Measurements from ENCODE around the gene FRMD1. TPM values are rescaled to one million over a fixed set of nuclear protein-coding genes. Genes with fewer than 3 reads are reported as not detected.

Gene FRMD1
- total RNA-seq, 2 experiments from 2014 or later: not detected

DNA sequence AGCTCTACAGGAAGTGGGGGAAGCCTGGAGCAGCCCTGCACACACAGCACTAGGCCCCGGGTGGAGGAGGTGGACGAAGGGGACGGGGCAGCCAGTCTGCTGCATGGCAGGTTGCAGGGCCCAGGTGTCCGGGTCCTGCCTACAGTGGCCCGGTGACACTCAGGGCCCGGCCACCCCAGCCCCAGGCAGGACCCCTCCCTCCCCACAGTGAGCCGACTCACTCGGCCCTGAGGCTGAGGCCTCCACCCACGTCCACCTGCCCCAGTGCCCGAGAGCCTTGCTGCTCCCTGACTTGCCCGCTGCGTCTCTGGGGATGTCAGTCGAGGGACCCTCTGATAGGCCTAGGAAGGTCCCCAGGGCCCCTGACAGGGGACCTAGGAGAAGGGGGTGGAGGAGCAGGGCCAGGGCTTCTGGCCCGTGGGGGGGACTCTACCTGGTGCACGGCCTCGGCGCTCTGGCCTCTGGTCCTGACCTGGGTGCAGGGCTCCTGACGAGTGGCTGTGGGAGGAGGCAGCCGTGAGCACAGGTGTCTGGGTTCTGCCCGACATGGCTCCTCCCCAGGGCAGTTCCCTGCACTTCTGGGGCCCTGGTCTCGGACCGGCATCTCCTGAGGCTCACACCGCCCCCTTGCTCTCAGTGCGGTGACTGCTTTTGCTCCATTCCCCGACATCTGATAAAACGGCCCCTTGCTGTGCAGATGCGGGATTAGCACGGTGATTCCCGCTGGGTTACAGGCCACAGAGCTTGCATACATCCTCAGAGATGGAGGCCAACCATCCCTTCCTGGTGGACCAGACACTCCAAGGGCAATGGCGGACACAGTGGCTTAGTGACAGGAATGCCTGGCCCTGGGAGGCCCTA is 20.1 kb downstream of the FRMD1 start:
- ChIA-PET CTCF (no interaction called here), POLR2A (no interaction called here)
- Mint-ChIP-seq H3K4me3 (no peak overlapping the region), H3K36me3 (ENCODE audit: low read depth) (no peaks in the 10 kb centered on the region), H3K27ac (no peak overlapping the region), H3K9me3 (no peaks in the 10 kb centered on the region), H3K27me3 (no peaks in the 10 kb centered on the region), H3K4me1 (no peaks in the 10 kb centered on the region)
- DNase-seq: no peak

DNA sequence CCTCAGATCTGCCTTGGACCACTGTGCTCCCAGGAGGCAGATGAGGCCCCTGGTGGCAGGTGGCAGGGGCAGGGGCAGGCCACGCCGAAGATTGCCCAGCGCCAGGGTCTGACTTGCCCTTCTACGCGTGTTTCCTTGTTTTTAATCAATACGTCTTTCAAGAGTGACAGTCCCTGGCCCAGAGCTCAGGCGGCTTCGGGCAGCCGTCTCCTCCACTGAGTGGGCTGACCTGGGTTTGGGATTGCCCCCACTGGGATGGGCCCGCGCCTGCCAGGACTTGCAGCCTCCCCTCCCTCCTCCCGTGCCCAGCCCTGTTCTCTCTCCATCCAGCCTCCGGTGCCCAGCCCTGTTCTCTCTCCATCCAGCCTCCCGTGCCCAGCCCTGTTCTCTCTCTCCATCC is 21.2 kb downstream of the FRMD1 start:
- ChIA-PET CTCF (no interaction called here), POLR2A (no interaction called here)
- Mint-ChIP-seq H3K27ac (no peak overlapping the region), H3K4me3 (no peak overlapping the region), H3K27me3 (no peaks in the 10 kb centered on the region), H3K4me1 (no peaks in the 10 kb centered on the region), H3K9me3 (no peaks in the 10 kb centered on the region), H3K36me3 (ENCODE audit: low read depth) (no peaks in the 10 kb centered on the region)
- no peak for DNase-seq

DNA sequence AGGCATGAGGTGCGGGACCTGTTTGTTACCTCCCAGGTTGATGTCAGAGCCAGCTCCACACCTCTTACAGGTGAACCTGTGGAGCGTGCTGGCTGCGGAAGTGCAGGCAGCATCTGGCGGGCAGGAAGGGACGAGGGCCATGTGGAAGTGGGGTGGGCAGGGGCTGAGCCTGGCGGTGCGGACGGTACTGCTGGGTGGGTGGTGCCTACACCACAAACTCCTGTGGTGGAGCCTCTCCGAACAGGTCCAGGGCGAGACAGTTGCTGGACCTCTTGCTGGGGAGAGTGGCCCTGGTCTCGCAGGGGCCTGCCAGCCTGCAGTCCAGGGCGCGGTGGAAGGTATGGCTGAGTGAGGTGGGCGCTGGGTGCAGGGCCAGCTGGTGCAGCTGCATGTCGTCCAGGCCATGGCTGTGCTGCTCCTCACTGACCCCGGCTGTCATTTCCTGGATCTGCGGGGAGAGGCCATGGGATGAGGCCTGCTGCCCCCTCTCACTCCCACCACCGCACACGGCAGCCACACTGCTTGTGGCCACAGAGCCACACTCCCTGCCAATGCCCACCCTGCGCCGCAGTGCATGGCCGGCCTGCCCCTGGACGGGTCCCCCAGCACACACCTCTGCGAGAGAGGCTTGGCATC is 22.0 kb downstream of the FRMD1 start:
- POLR2A ChIA-PET: no interaction called here
- Mint-ChIP-seq H3K9me3 (no peaks in the 10 kb centered on the region), H3K4me1 (no peaks in the 10 kb centered on the region), H3K4me3 (no peak overlapping the region), H3K27ac (no peak overlapping the region), H3K36me3 (ENCODE audit: low read depth) (no peaks in the 10 kb centered on the region), H3K27me3 (no peaks in the 10 kb centered on the region)
- no peak for DNase-seq
- CTCF ChIA-PET: no interaction called here

DNA sequence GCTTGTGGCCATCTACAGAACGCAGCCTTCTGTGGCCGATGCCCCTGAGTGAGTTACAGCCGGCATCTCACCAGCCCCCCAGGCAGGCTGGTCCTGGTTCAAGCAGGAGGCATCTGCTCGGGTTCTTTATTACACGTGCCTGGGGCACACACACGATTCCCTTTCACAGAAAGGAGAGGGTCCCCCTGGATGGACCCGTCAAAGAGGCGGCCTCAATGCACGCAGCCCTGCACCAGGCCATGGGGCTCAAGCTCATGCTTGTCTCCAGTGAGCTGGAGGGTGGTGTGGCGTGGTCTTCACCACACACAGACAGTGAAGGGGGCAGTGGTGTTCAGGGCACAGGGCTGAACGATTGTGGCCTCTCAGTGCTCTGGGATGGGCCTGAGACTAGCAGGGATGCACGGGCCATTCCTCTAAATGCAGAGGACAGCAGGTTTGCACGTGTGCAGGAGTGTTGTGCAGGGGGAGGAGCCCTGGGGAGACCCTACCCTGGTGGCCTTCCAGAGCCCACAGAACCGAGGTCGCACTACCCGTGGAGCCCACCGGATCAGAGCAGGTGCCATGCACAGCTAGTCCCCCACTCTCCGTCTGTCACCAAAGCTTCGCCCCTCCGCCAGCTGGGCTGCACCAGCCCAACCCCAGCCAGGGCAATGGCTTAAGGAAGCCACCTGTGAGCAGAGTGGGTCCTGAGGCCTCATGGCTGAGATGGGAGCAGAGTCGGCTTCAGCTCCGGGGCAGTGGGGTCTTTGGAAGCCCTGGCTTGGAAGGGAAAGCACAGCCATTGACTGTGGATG is 23.1 kb downstream of the FRMD1 start:
- no peaks in the 10 kb centered on the region for H3K27me3 Mint-ChIP-seq
- CTCF ChIA-PET: no interaction called here
- no peak for DNase-seq
- no peak overlapping the region for H3K4me3 Mint-ChIP-seq
- H3K9me3 Mint-ChIP-seq: no peaks in the 10 kb centered on the region
- H3K36me3 Mint-ChIP-seq (ENCODE audit: low read depth): no peaks in the 10 kb centered on the region
- H3K27ac Mint-ChIP-seq: no peak overlapping the region
- H3K4me1 Mint-ChIP-seq: no peaks in the 10 kb centered on the region
- POLR2A ChIA-PET: no interaction called here

DNA sequence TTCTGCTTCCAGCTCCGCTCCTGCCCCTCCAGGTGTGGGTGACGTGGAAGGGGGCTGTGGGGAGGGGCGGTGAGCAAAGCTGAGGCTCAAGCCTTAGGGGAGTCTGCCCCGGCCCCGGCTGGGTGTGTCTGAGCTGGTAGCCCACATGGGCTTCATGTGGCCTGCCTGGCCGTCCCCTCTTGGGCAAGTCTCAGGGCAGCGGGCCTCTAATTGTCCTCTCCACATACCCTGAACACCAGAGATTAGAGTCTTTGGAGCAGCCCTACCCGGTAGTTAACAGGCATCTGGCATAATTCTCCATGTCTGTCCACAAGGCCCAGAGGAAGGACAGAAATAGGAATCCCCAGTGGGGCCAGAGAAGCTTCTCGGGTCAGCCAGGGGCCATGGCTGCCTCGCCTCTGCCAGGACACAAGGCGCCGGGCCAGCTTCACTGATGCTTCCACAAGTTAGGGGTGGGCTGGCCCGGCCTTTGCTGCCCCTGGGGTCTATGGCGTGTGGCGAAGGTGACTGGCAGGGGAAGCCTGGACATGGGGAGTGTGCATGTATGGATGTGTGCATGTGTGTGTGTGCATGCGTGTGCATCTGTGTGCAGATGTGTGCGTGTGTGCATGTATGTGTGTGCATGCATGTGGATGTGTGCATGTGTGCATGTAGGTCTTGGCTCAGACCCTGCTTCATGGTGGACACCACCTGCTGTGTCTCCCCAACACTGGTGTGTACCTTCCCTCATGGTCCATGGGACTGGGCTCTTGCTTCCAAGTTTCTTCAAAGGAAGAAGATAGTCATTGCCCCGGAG is 24.0 kb downstream of the FRMD1 start:
- H3K27ac Mint-ChIP-seq: no peak overlapping the region
- H3K36me3 Mint-ChIP-seq (ENCODE audit: low read depth): no peaks in the 10 kb centered on the region
- H3K4me3 Mint-ChIP-seq: no peak overlapping the region
- no peaks in the 10 kb centered on the region for H3K4me1 Mint-ChIP-seq
- H3K27me3 Mint-ChIP-seq: no peaks in the 10 kb centered on the region
- H3K9me3 Mint-ChIP-seq: no peaks in the 10 kb centered on the region
- CTCF ChIA-PET: no interaction called here
- POLR2A ChIA-PET: no interaction called here
- no peak for DNase-seq

DNA sequence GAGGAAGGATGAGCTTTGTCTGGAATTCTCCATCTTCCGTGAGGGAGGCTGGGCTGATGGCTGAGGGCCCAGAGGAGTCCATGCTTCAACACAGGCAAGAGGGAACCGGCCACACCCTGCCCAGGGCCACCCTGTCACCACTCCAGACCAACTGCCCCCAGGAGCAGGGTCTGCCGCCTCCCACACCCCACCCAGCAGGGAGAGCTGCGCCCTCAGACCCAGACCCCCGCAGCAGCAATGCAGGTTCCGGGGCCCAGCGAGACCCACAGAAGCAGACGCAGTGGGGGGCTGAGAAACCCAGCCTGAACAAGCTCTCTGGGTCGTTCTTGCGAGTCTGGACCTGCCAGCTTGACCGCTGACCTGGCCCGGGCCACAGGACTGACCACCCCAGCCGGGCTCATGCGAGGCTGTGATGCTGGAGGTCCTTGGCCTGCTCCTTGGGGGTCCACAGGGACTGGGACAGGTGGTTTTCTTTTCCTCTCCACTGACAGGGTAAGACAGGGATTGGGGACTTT is 25.0 kb downstream of the FRMD1 start:
- Mint-ChIP-seq H3K9me3 (no peaks in the 10 kb centered on the region), H3K27ac (no peak overlapping the region), H3K36me3 (ENCODE audit: low read depth) (no peaks in the 10 kb centered on the region), H3K4me1 (no peaks in the 10 kb centered on the region), H3K27me3 (no peaks in the 10 kb centered on the region), H3K4me3 (no peak overlapping the region)
- CTCF ChIA-PET: no interaction called here
- no peak for DNase-seq
- POLR2A ChIA-PET: no interaction called here

DNA sequence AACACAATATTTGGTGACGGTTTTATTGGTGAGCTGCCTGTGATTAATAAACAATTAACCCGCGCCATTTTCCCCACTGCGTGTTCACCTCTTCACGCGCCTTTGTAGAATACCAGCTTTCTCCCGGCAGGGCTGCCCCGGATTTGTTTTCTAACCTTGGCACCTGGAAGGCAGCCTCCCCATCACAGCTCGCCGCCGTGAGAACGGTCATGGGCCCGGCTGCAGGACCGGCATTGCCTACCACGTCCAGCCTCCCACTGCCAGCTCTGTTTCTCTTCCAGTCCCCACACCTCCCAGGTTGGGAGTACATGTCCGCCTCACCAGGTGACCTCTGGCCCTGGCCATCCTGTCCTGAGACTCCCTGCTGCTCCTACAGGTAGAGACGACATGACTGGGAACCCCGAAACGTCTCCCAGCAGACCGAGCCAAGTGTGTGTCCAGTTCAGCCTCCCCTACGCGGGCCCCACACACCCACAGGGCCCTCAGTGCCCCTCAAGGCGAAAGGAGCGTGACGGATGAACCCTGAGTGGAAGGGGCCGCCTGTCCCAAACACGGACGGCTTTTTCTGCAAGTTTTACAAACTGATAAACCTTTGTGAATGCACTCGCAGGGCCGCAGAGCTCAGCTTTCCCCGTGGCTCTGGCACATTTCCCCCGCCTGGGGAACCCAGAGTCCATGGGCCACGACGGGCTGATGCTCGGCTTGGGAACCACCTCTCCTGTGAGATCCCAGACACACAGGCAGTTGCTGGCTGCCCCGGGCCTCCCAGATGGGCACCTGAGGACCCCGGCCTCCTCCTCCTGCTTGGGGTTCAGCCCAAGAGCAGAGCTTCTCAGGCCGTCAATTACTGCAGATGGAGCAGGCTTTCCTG is 25.7 kb downstream of the FRMD1 start:
- Mint-ChIP-seq H3K36me3 (ENCODE audit: low read depth) (no peaks in the 10 kb centered on the region), H3K27me3 (no peaks in the 10 kb centered on the region), H3K9me3 (no peaks in the 10 kb centered on the region), H3K4me1 (no peaks in the 10 kb centered on the region), H3K4me3 (no peak overlapping the region), H3K27ac (no peak overlapping the region)
- ChIA-PET CTCF (no interaction called here), POLR2A (no interaction called here)
- no peak for DNase-seq

DNA sequence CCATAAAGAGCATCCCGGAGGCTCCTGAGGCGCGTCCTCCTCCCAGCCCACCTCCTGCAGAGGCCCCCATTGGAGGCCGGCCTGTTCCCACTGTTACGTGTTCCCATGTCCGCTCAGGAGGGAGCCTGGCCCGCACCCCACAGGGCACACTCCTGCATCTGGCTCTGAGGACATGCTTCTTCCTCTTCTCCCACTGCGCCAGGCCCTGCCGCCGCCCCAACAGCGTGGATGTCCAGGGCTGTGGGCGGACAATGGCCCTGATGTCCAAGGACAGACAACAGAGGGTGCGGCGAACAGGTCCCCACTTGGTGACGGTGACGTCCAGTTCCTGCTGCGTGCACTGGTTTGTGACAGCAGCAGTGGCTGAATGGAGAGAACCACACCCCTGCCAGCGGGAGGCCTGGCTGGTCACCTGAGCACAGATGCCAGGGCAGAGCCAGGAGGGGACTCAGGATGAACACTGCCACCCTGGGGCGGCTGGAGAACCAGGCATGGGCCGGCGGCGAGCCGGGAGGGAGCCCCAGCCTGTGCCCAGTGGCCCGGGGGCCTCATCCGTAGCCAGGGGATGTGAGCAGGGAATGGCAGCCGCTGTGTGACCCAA is 26.6 kb downstream of the FRMD1 start:
- no peak for DNase-seq
- H3K4me1 Mint-ChIP-seq: no peaks in the 10 kb centered on the region
- no peaks in the 10 kb centered on the region for H3K27me3 Mint-ChIP-seq
- H3K4me3 Mint-ChIP-seq: no peak overlapping the region
- CTCF ChIA-PET: no interaction called here
- no peaks in the 10 kb centered on the region for H3K9me3 Mint-ChIP-seq
- H3K36me3 Mint-ChIP-seq (ENCODE audit: low read depth): no peaks in the 10 kb centered on the region
- H3K27ac Mint-ChIP-seq: no peak overlapping the region
- POLR2A ChIA-PET: no interaction called here

DNA sequence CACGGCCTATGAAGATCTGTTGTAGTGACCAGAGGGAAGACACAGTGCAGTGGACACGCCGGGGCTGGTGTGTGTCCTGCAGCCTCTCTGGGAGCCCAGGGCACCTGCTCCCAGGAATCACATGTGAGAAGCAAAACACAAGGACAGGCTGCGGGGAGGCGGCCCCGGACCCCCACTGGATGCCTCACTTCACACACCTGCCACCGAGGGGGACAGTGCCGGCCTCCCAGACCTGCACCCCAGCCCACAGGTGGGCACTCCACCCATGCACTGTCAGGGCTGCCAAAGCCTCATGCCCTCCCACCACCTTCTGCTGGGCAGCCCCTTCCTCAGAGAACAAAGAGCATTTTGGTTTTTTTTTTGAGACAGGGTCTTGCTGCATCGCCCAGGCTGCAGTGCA is 27.4 kb downstream of the FRMD1 start:
- H3K36me3 Mint-ChIP-seq (ENCODE audit: low read depth): no peaks in the 10 kb centered on the region
- POLR2A ChIA-PET: no interaction called here
- H3K4me3 Mint-ChIP-seq: no peak overlapping the region
- no peaks in the 10 kb centered on the region for H3K4me1 Mint-ChIP-seq
- H3K27ac Mint-ChIP-seq: no peak overlapping the region
- no peak for DNase-seq
- CTCF ChIA-PET: no interaction called here
- H3K27me3 Mint-ChIP-seq: no peaks in the 10 kb centered on the region
- H3K9me3 Mint-ChIP-seq: no peaks in the 10 kb centered on the region

DNA sequence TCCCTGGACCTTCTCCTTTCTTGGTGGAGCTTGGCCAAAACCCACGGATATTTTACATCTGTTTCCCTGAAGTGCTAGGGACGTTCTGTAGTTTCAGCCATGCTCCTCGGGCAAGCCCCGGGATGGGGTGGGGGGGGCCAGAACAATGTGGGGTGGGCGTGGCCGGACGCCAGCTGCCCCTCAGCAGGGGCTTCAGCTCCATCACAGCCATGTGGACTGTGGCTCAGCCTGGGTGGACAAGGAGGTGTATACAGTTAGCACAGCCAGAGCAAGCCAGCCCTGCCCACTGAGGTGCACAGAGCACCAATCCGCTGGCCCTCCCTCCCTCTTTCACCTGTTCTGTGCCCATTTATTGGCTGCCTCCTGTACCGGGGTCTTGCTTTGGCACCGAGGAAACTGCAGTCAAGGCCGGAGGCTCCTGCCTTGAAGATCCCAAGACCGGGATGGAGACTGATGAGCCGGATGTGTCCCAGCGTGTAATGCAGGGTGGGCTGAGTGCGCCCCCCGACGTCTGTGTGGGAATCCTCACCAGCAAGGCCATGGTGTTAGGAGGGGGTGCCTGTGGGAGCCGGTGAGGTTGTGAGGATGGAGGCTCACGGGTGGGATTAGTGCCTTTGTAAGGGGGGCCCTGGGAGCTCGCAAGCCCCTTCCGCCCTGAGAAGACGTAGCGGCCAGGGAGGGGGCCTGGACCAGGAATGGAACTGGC is 28.0 kb downstream of the FRMD1 start:
- no peaks in the 10 kb centered on the region for H3K9me3 Mint-ChIP-seq
- no peak overlapping the region for H3K27ac Mint-ChIP-seq
- no peak for DNase-seq
- POLR2A ChIA-PET: no interaction called here
- H3K36me3 Mint-ChIP-seq (ENCODE audit: low read depth): no peaks in the 10 kb centered on the region
- H3K27me3 Mint-ChIP-seq: no peaks in the 10 kb centered on the region
- H3K4me3 Mint-ChIP-seq: no peak overlapping the region
- H3K4me1 Mint-ChIP-seq: no peaks in the 10 kb centered on the region
- CTCF ChIA-PET: no interaction called here

DNA sequence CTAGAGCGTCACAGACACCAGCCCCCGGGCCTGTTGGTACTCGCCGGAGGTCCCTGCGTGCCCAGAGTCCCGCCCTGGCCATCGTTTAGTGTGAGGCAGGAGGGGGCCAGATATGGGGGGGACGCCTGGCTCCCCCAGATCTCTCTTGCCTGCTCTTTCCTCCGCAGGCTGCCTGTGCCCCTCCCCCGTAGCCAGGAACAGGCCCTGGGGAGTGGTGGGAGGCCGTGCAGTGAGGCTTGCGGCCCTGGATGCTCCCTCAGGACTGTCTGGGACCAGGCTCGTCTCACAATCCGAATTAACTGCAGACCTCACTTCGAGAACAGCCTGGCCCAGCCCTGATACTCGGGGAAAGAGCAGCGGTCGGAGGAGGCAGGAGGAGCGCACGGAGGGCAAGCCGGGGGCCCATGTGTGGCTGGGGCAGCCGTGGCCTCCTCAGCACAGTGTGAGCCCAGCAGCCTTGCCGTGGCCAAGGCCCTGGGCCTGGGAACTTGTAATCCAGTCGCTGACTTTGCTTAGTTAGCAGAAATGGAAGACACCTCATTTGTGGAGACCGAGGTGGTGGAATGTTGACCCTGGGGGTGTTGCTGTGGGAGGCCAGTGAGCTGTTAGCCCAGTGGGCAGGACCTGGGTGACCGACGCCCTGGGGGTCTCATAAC is 28.7 kb downstream of the FRMD1 start:
- Mint-ChIP-seq H3K4me1 (no peaks in the 10 kb centered on the region), H3K4me3 (no peak overlapping the region), H3K9me3 (no peaks in the 10 kb centered on the region), H3K36me3 (ENCODE audit: low read depth) (no peaks in the 10 kb centered on the region), H3K27me3 (no peaks in the 10 kb centered on the region), H3K27ac (no peak overlapping the region)
- ChIA-PET CTCF (no interaction called here), POLR2A (no interaction called here)
- no peak for DNase-seq
